Chondrocyte (in vitro differentiated cells): ENCODE measurements around the gene LMNTD1. TPM values are rescaled to one million over a fixed set of nuclear protein-coding genes. Genes with fewer than 3 reads are reported as not detected.
"Not testable (repeated sequence)": the region's sequence is repeated elsewhere in the genome, so short reads cannot be mapped to it uniquely, and the experiment has no call there.

ENCODE experiments used
- DNase-seq: peaks from one replicate; pipeline ENCODE4 v3.0.0; 2021; ENCODE audit warnings: mixed read lengths, low spot score
- H3K27ac Mint-ChIP-seq: one replicate; pipeline ENCODE4 v1.8.0; 2021; ENCODE audit warnings: mild to moderate bottlenecking, moderate library complexity, mixed read lengths; ENCODE audit not compliant: unreplicated experiment
- H3K27me3 Mint-ChIP-seq: 2 replicates; pipeline ENCODE4 v1.8.0; 2021; ENCODE audit warnings: low read depth, mixed read lengths
- H3K36me3 Mint-ChIP-seq: 2 replicates; pipeline ENCODE4 v1.8.0; 2021; ENCODE audit warnings: low read depth, mixed read lengths
- H3K4me1 Mint-ChIP-seq: 2 replicates; pipeline ENCODE4 v1.8.0; 2021; ENCODE audit warnings: low read depth, mild to moderate bottlenecking, mixed read lengths
- H3K4me3 Mint-ChIP-seq: one replicate; pipeline ENCODE4 v1.8.0; 2021; ENCODE audit warnings: mild to moderate bottlenecking, moderate library complexity, mixed read lengths; ENCODE audit not compliant: unreplicated experiment
- H3K9me3 Mint-ChIP-seq: 2 replicates; pipeline ENCODE4 v1.8.0; 2021; ENCODE audit warnings: low read depth, mixed read lengths
- CTCF ChIP-seq: fragments of 200-600 bp; sonication (generic); IDR thresholded peaks from 2 replicates; pipeline ENCODE4 v1.5.0; 2021; ENCODE audit warnings: antibody characterized with exemption, mild to moderate bottlenecking, moderate library complexity
- long read RNA-seq: library from polyadenylated mRNA; stranded (forward); transcript quantifications from one replicate; pipeline ENCODE4 v2.0.0, GENCODE V29; 2021
- total RNA-seq: library from RNA; stranded (reverse); gene quantifications from 3 replicates; pipeline ENCODE4 v1.2.1, GENCODE V29; 2021

LMNTD1 gene
- total RNA-seq = 0.75 TPM in 1 of 3 replicates, not detected in the others
- long read RNA-seq = 0 reads

GRCh38 chr12:25553098-25553497, at the start of gene LMNTD1:
LMNTD1 (minus strand) TSS chr12:25553283; CDS start chr12:25552959, 324 bp downstream.
- peak within 1 kb of the TSS; percentile 10 for H3K27ac Mint-ChIP-seq
- H3K36me3 Mint-ChIP-seq = no peaks in the 10 kb centered on the region
- DNase-seq = no peak
- peaks cover 10% of the 10 kb centered on the region for H3K4me1 Mint-ChIP-seq
- no peak for TF ChIP-seq CTCF
- no peak within 1 kb of the TSS for H3K4me3 Mint-ChIP-seq
- H3K27me3 Mint-ChIP-seq = no peaks in the 10 kb centered on the region
- H3K9me3 Mint-ChIP-seq = peaks cover 4% of the 10 kb centered on the region

- H3K27me3 Mint-ChIP-seq = no peaks in the 10 kb centered on the region
- H3K36me3 Mint-ChIP-seq = peaks cover 6% of the 10 kb centered on the region
Measured at GRCh38 chr12:25598956-25599355, 45.9 kb upstream of the LMNTD1 start.

GRCh38 chr12:25595496-25595895, 42.4 kb upstream of the LMNTD1 start:
- not testable (repeated sequence) for H3K27ac Mint-ChIP-seq, H3K4me3 Mint-ChIP-seq, H3K4me1 Mint-ChIP-seq, H3K36me3 Mint-ChIP-seq, H3K27me3 Mint-ChIP-seq, DNase-seq
- H3K9me3 Mint-ChIP-seq = peaks cover 39% of the 10 kb centered on the region

More at GRCh38 chr12:25598956-25599355, 45.9 kb upstream of the LMNTD1 start:
- DNase-seq = no peak
- TF ChIP-seq CTCF = no peak
- Mint-ChIP-seq H3K4me1 (no peaks in the 10 kb centered on the region), H3K27ac (no peak overlapping the region), H3K9me3 (peaks cover 39% of the 10 kb centered on the region), H3K4me3 (no peak overlapping the region)

- TF ChIP-seq CTCF = no peak
- Mint-ChIP-seq H3K27ac (no peak overlapping the region), H3K4me3 (no peak overlapping the region), H3K27me3 (no peaks in the 10 kb centered on the region), H3K9me3 (peaks cover 30% of the 10 kb centered on the region), H3K36me3 (peaks cover 4% of the 10 kb centered on the region), H3K4me1 (no peaks in the 10 kb centered on the region)
- no peak for DNase-seq
Measured at GRCh38 chr12:25594376-25594775, 41.3 kb upstream of the LMNTD1 start.

- no peak for DNase-seq
- no peak overlapping the region for H3K27ac Mint-ChIP-seq
- peaks cover 2% of the 10 kb centered on the region for H3K36me3 Mint-ChIP-seq
- no peak overlapping the region for H3K4me3 Mint-ChIP-seq
- H3K9me3 Mint-ChIP-seq = peaks cover 15% of the 10 kb centered on the region
- no peaks in the 10 kb centered on the region for H3K4me1 Mint-ChIP-seq
- H3K27me3 Mint-ChIP-seq = no peaks in the 10 kb centered on the region
- no peak for TF ChIP-seq CTCF
Measured at GRCh38 chr12:25592725-25593495, 39.8 kb upstream of the LMNTD1 start.

GRCh38 chr12:25591144-25591543, 38.1 kb upstream of the LMNTD1 start:
- Mint-ChIP-seq H3K27ac (no peak overlapping the region), H3K9me3 (peaks cover 16% of the 10 kb centered on the region), H3K27me3 (no peaks in the 10 kb centered on the region), H3K4me1 (peaks cover 2% of the 10 kb centered on the region), H3K36me3 (peaks cover 2% of the 10 kb centered on the region), H3K4me3 (no peak overlapping the region)
- no peak for DNase-seq
- TF ChIP-seq CTCF = peak; percentile 34
